DOHH2 (cell line): ENCODE measurements around the gene TSKS.

Experiments used
- H3F3A ChIP-seq: fragments of 200-600 bp; sonication (generic), shearing (Covaris generic); 2 replicates; pipeline ENCODE4 v1.6.0; 2016; ENCODE audit warnings: antibody characterized with exemption, mild to moderate bottlenecking; ENCODE audit not compliant: control insufficient read depth, insufficient read depth
- H3K27ac ChIP-seq: fragments of 200-600 bp; sonication (generic); 2 replicates; pipeline ENCODE4 v1.5.1; 2014; ENCODE audit warnings: low read depth, mild to moderate bottlenecking, low read length, moderate library complexity
- H3K27me3 ChIP-seq: fragments of 200-600 bp; sonication (generic); 2 replicates; pipeline ENCODE4 v1.6.1; 2014; ENCODE audit warnings: mild to moderate bottlenecking, low read length, mixed read lengths; ENCODE audit not compliant: control insufficient read depth
- H3K36me3 ChIP-seq: fragments of 200-600 bp; sonication (generic); 2 replicates; pipeline ENCODE4 v1.6.1; 2014; ENCODE audit warnings: mild to moderate bottlenecking, low read length, moderate library complexity, mixed read lengths; ENCODE audit not compliant: control insufficient read depth
- H3K4me1 ChIP-seq: fragments of 200-600 bp; sonication (generic); 2 replicates; pipeline ENCODE4 v1.6.1; 2014; ENCODE audit warnings: mild to moderate bottlenecking, low read length, mixed read lengths; ENCODE audit not compliant: control insufficient read depth
- H3K4me2 ChIP-seq: fragments of 200-600 bp; sonication (generic); 2 replicates; pipeline ENCODE4 v1.6.0; 2014; ENCODE audit warnings: mild to moderate bottlenecking, low read length, moderate library complexity
- H3K4me3 ChIP-seq: fragments of 200-600 bp; sonication (generic); 2 replicates; pipeline ENCODE4 v1.5.1; 2014; ENCODE audit warnings: mild to moderate bottlenecking, low read length, mixed read lengths
- H3K79me2 ChIP-seq: fragments of 200-600 bp; sonication (generic); 2 replicates; pipeline ENCODE4 v1.6.1; 2014; ENCODE audit warnings: mild to moderate bottlenecking, low read length, mixed read lengths; ENCODE audit not compliant: control insufficient read depth
- H3K9me2 ChIP-seq: fragments of 200-600 bp; sonication (generic); replicated peaks from 2 replicates; pipeline ENCODE4 v1.6.1; 2014; ENCODE audit warnings: mild to moderate bottlenecking, low read length, mixed read lengths; ENCODE audit not compliant: control insufficient read depth
- H3K9me3 ChIP-seq: fragments of 200-600 bp; sonication (generic); 2 replicates; pipeline ENCODE4 v1.6.1; 2014; ENCODE audit warnings: antibody characterized with exemption, low read length, mixed read lengths; ENCODE audit not compliant: control insufficient read depth, insufficient read depth
- H4K20me1 ChIP-seq: fragments of 200-600 bp; sonication (generic); 2 replicates; pipeline ENCODE4 v1.6.0; 2014; ENCODE audit warnings: low read depth, mild to moderate bottlenecking, antibody characterized with exemption, low read length, moderate library complexity; ENCODE audit not compliant: control insufficient read depth, insufficient read depth
- CTCF ChIP-seq: fragments of 200-600 bp; sonication (generic); IDR thresholded peaks from one replicate; pipeline ENCODE4 v1.5.1; 2014; ENCODE audit warnings: antibody characterized with exemption, mild to moderate bottlenecking, low read depth, low read length; ENCODE audit not compliant: poor library complexity, severe bottlenecking
- EZH2phosphoT487 ChIP-seq: fragments of 200-600 bp; sonication (generic); IDR thresholded peaks from 2 replicates; pipeline ENCODE4 v1.6.1; 2017; ENCODE audit warnings: borderline replicate concordance, mild to moderate bottlenecking, antibody characterized with exemption, low read length, moderate library complexity, mixed read lengths

TSKS gene

GRCh38 chr19:49795615-49796014, 32.5 kb upstream of the TSKS start:
- Histone ChIP-seq H3K36me3 (peaks cover 56% of the 10 kb centered on the region), H4K20me1 (no peaks in the 10 kb centered on the region), H3K27me3 (no peaks in the 10 kb centered on the region), H3K79me2 (no peaks in the 10 kb centered on the region), H3K27ac (no peak overlapping the region), H3F3A (no peaks in the 10 kb centered on the region), H3K9me3 (no peaks in the 10 kb centered on the region), H3K4me2 (no peak overlapping the region), H3K4me1 (no peaks in the 10 kb centered on the region), H3K9me2 (no peaks in the 10 kb centered on the region), H3K4me3 (no peak overlapping the region)
- TF ChIP-seq EZH2phosphoT487 (no peak), CTCF (no peak)

GRCh38 chr19:49793561-49793840, 30.4 kb upstream of the TSKS start:
- no peak overlapping the region for H3K27ac ChIP-seq
- TF ChIP-seq EZH2phosphoT487: no peak
- TF ChIP-seq CTCF: no peak
- peaks cover 44% of the 10 kb centered on the region for H3K36me3 ChIP-seq
- H3K27me3 ChIP-seq: no peaks in the 10 kb centered on the region
- no peaks in the 10 kb centered on the region for H3K79me2 ChIP-seq
- no peaks in the 10 kb centered on the region for H4K20me1 ChIP-seq
- H3F3A ChIP-seq: no peaks in the 10 kb centered on the region
- H3K4me2 ChIP-seq: no peak overlapping the region
- no peak overlapping the region for H3K4me3 ChIP-seq
- H3K4me1 ChIP-seq: no peaks in the 10 kb centered on the region
- H3K9me2 ChIP-seq: no peaks in the 10 kb centered on the region
- H3K9me3 ChIP-seq: no peaks in the 10 kb centered on the region

GRCh38 chr19:49792829-49793560, 29.9 kb upstream of the TSKS start:
- peaks cover 48% of the 10 kb centered on the region for H3K36me3 ChIP-seq
- H3K4me2 ChIP-seq: no peak overlapping the region
- H3K27me3 ChIP-seq: no peaks in the 10 kb centered on the region

More at GRCh38 chr19:49792829-49793560, 29.9 kb upstream of the TSKS start:
- H3K4me1 ChIP-seq: no peaks in the 10 kb centered on the region
- H3K4me3 ChIP-seq: no peak overlapping the region
- H3K9me2 ChIP-seq: no peaks in the 10 kb centered on the region
- H3K27ac ChIP-seq: no peak overlapping the region
- no peaks in the 10 kb centered on the region for H4K20me1 ChIP-seq
- TF ChIP-seq CTCF (no peak), EZH2phosphoT487 (no peak)
- H3K79me2 ChIP-seq: no peaks in the 10 kb centered on the region
- no peaks in the 10 kb centered on the region for H3F3A ChIP-seq
- H3K9me3 ChIP-seq: no peaks in the 10 kb centered on the region
